GM19395 (cell line): ENCODE data around the gene MARVELD1.
A peak's percentile ranks its signal among the peaks of the same experiment; 100 is the strongest.

Experiments
- ATAC-seq: cut with Tn5 transposase; IDR thresholded peaks from one replicate; pipeline ENCODE4 v1.9.1; 2021; ENCODE audit warnings: mild to moderate bottlenecking, moderate library complexity; ENCODE audit not compliant: unreplicated experiment

MARVELD1 gene

GRCh38 chr10:97719602-97720001 is 6.1 kb downstream of the MARVELD1 start:
- ATAC-seq, result no peak

GRCh38 chr10:97721871-97722780 is 8.6 kb downstream of the MARVELD1 start:
- no peak for ATAC-seq

GRCh38 chr10:97723001-97723400 is 9.5 kb downstream of the MARVELD1 start:
- no peak for ATAC-seq

- ATAC-seq, result no peak
Measured at GRCh38 chr10:97724341-97724941, 10.9 kb downstream of the MARVELD1 start.

GRCh38 chr10:97726636-97727178 is 13.2 kb downstream of the MARVELD1 start:
- ATAC-seq, result no peak

- no peak for ATAC-seq
Measured at GRCh38 chr10:97729014-97729413, 15.5 kb downstream of the MARVELD1 start.

GRCh38 chr10:97731346-97732051 is 18.0 kb downstream of the MARVELD1 start:
- no peak for ATAC-seq

- ATAC-seq, result no peak
Measured at GRCh38 chr10:97732052-97732359, 18.5 kb downstream of the MARVELD1 start.

- no peak for ATAC-seq
Measured at GRCh38 chr10:97733256-97733655, 19.7 kb downstream of the MARVELD1 start.

- ATAC-seq, result no peak
Measured at GRCh38 chr10:97734021-97734420, 20.5 kb downstream of the MARVELD1 start.

- ATAC-seq, result peak; percentile 37
Measured at GRCh38 chr10:97736403-97736901, 22.9 kb downstream of the MARVELD1 start.

GRCh38 chr10:97736902-97737769 is 23.6 kb downstream of the MARVELD1 start, which contains the start of gene ZFYVE27:
TSS of gene ZFYVE27 (plus strand) at chr10:97737128. CDS start at chr10:97738478, 1,350 bp downstream.
- ATAC-seq, result peak; percentile 82

GRCh38 chr10:97737770-97738265 is 24.3 kb downstream of the MARVELD1 start:
- peak; percentile 13 for ATAC-seq

GRCh38 chr10:97738616-97739015 is 25.1 kb downstream of the MARVELD1 start:
- ATAC-seq, result no peak

GRCh38 chr10:97740613-97741012 is 27.1 kb downstream of the MARVELD1 start:
- ATAC-seq, result no peak

GRCh38 chr10:97743169-97743943 is 29.8 kb downstream of the MARVELD1 start:
- no peak for ATAC-seq

- no peak for ATAC-seq
Measured at GRCh38 chr10:97744405-97745035, 31.0 kb downstream of the MARVELD1 start.

GRCh38 chr10:97747573-97747972 is 34.0 kb downstream of the MARVELD1 start:
- no peak for ATAC-seq

- no peak for ATAC-seq
Measured at GRCh38 chr10:97748116-97748515, 34.6 kb downstream of the MARVELD1 start.
